Measurements from ENCODE around the gene RRAGC. TPM values are rescaled to one million over a fixed set of nuclear protein-coding genes. Genes with fewer than 3 reads are reported as not detected.

The RRAGC gene
- total RNA-seq, 3 donors from 2014 or later, result 19.2 to 34.9 (median 19.7) TPM

DNA sequence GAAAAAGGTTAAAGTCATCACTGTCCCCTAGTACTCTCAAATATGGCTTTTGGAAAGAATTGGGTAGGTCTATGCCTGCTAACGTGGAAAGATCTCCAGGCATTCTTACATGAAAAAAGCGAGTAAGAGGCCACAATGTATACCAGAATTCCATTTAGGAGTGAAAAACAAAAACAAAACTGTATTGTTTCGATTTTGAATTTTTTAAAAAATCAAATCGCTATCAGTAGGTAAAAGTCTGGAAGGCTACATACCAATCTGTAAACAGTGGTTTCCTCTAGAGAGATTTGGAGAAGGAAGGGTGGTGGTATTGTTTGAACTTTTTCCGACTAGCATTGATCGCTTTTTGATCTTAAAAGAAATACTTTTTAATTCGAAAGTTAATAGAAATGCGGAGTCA is 55.9 kb downstream of the RRAGC start:
- TF ChIP-seq, protein P1, sequence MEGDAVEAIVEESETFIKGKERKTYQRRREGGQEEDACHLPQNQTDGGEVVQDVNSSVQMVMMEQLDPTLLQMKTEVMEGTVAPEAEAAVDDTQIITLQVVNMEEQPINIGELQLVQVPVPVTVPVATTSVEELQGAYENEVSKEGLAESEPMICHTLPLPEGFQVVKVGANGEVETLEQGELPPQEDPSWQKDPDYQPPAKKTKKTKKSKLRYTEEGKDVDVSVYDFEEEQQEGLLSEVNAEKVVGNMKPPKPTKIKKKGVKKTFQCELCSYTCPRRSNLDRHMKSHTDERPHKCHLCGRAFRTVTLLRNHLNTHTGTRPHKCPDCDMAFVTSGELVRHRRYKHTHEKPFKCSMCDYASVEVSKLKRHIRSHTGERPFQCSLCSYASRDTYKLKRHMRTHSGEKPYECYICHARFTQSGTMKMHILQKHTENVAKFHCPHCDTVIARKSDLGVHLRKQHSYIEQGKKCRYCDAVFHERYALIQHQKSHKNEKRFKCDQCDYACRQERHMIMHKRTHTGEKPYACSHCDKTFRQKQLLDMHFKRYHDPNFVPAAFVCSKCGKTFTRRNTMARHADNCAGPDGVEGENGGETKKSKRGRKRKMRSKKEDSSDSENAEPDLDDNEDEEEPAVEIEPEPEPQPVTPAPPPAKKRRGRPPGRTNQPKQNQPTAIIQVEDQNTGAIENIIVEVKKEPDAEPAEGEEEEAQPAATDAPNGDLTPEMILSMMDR (IDR thresholded peaks at IDR 0.05), result no peak
- no peak for TF ChIP-seq POLR2AphosphoS5 (IDR thresholded peaks at IDR 0.05)
- TF ChIP-seq POLR2A (IDR thresholded peaks at IDR 0.05), result no peak
- Histone ChIP-seq H3K4me1 (no peaks in the 10 kb centered on the region), H3K27me3 (peaks cover 0 to 41% of the 10 kb centered on the region in 2 donors)

DNA sequence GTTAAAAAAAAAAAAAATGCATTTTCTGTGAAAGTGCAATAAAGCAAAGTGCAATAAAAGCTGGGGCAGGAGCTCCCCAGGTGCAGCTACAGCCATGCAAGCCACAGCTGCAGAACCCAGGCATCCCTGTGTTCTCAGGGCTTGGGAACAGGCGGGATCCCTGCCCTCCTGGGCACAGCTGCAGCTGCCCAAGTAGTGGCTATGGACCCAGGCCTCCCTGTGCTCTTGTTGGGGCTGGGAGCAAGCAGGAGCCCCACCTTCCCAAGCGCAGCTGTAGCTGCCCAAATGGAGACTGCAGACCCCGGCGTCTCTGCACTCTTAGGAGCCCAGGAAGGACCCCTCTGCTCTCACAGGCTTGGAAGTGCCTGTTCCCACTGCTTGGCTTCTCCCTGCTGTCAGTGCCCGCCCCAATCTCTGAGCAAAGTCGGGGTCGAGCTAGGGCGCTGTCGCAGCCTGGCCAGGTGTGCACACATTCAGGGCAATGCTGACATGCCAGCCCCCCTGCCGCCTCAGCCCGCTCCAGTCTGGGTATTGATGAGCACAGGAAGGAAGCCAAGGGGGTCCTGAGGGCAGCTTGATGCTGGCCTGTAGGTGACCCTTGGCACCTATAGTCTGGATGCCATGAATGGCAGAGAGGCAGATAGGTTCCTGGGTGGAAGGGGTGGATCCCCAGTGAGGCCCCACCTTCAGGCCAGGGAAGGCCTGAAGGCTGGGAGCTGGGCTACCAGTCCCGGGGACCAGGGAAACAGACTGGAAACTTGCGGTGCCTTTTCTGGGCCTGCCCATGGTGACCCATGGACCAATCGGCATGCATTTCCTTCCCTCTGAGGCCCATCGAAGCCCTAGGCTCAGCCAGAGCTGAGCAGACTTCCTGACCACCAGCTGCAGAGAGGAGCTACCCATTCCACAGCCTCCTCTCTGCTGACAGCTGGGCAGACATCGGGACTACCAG is 58.6 kb downstream of the RRAGC start:
- intact Hi-C loops (cut with DNase I; ENCODE audit: low total_unique reads), result no loop called here
- H3K27me3 ChIP-seq, result peaks cover 0 to 41% of the 10 kb centered on the region in 2 donors

More for the DNA sequence above, 55.9 kb downstream of the RRAGC start:
- intact Hi-C loops (cut with DNase I; ENCODE audit: low total_unique reads), result no loop called here
- Histone ChIP-seq H3K36me3 (no peaks in the 10 kb centered on the region), H3K27ac (no peak overlapping the region), H3K9me3 (no peaks in the 10 kb centered on the region), H3K4me3 (peak overlapping the region in 2 of 3 donors; percentile 34 to 57)
- DNase-seq (ENCODE audit: low spot score in 2 of 2), result no peak

DNA sequence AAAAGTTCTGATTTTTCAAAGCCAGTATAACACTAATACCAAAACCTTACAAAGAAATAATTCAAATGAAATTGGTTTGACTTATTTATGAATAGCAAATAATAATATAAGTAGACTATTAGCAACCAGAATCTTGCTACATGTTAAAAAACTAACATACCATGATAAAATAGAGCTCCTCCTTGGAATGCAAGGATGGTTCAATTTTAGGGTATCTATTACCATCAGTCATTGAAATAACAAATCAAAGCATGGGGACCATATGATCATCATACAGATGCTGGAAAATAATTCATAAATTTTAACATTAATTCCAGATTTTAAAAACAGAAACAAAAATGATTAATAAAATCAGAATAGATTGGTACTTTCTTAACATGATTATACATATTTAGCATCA is 66.3 kb downstream of the RRAGC start:
- TF ChIP-seq POLR2A (IDR thresholded peaks at IDR 0.05) (no peak), POLR2AphosphoS5 (IDR thresholded peaks at IDR 0.05) (no peak)
- TF ChIP-seq, protein P1 (IDR thresholded peaks at IDR 0.05), result no peak
- intact Hi-C loops (cut with DNase I; ENCODE audit: low total_unique reads), result no loop called here
- Histone ChIP-seq H3K4me3 (no peak overlapping the region), H3K27ac (no peak overlapping the region), H3K36me3 (no peaks in the 10 kb centered on the region), H3K9me3 (peaks cover 8 to 22% of the 10 kb centered on the region in 2 donors), H3K4me1 (no peaks in the 10 kb centered on the region), H3K27me3 (no peaks in the 10 kb centered on the region)
- no peak for DNase-seq (ENCODE audit: low spot score in 2 of 2)

More for the DNA sequence above, 58.6 kb downstream of the RRAGC start:
- Histone ChIP-seq H3K36me3 (no peaks in the 10 kb centered on the region), H3K4me1 (no peaks in the 10 kb centered on the region), H3K4me3 (no peak overlapping the region), H3K9me3 (no peaks in the 10 kb centered on the region), H3K27ac (no peak overlapping the region)
- no peak for TF ChIP-seq POLR2A (IDR thresholded peaks at IDR 0.05)
- TF ChIP-seq, protein P1 (IDR thresholded peaks at IDR 0.05), result no peak
- no peak for TF ChIP-seq POLR2AphosphoS5 (IDR thresholded peaks at IDR 0.05)
- no peak for DNase-seq (ENCODE audit: low spot score in 2 of 2)

DNA sequence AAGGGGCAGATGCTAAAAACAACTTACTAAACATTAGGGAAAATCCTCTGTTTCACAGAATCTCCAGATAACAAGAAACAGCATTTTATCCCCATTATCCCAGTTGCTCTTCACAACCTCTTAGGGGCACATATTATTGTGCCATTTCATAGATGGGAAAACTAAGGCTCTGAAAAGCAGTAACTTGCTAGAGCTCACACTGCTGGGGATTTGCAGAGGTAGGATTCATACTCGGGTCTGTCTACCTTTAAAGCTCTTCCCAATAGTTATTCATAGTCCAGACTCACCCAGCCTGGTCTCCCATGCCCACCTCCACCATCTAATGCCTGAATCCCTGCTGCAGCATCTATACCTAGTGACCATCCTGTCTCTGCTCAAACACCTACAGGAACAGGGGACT is 67.7 kb downstream of the RRAGC start:
- Histone ChIP-seq H3K27ac (no peak overlapping the region), H3K4me1 (no peaks in the 10 kb centered on the region), H3K9me3 (peaks cover 8 to 22% of the 10 kb centered on the region in 2 donors), H3K36me3 (no peaks in the 10 kb centered on the region), H3K4me3 (no peak overlapping the region), H3K27me3 (no peaks in the 10 kb centered on the region)
- intact Hi-C loops (cut with DNase I; ENCODE audit: low total_unique reads), result no loop called here
- TF ChIP-seq, protein P1 (IDR thresholded peaks at IDR 0.05), result no peak
- TF ChIP-seq POLR2A (IDR thresholded peaks at IDR 0.05), result no peak
- no peak for TF ChIP-seq POLR2AphosphoS5 (IDR thresholded peaks at IDR 0.05)
- no peak for DNase-seq (ENCODE audit: low spot score in 2 of 2)

DNA sequence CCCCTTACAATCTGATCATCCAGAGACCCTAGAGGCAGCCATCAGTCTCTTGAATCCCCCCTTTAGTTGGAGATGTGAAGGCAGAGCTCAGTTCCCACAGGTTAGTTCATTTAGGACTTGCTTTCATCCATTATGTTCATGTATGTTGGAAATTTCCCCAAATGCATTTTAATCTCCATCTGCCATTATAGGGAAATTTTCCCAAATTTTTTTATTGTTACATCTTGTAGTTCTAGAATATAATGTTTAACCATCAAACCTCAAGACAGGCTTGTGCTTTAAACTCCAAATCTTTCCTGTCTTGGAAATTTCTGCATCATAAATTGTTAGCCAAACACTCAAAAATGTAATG is 68.4 kb downstream of the RRAGC start:
- intact Hi-C loops (cut with DNase I; ENCODE audit: low total_unique reads), result no loop called here
- H3K4me1 ChIP-seq, result no peaks in the 10 kb centered on the region
- H3K27me3 ChIP-seq, result no peaks in the 10 kb centered on the region
- no peak for DNase-seq (ENCODE audit: low spot score in 2 of 2)
- H3K27ac ChIP-seq, result no peak overlapping the region
- TF ChIP-seq POLR2AphosphoS5 (IDR thresholded peaks at IDR 0.05) (no peak), POLR2A (IDR thresholded peaks at IDR 0.05) (no peak)
- TF ChIP-seq, protein P1 (IDR thresholded peaks at IDR 0.05), result no peak
- H3K4me3 ChIP-seq, result no peak overlapping the region
- no peaks in the 10 kb centered on the region for H3K36me3 ChIP-seq
- peaks cover 8 to 22% of the 10 kb centered on the region in 2 donors for H3K9me3 ChIP-seq
